Activated CD4-positive, alpha-beta T cell treated with anti-CD3 and anti-CD28 coated beads, Interleukin-2, amount 10 ng/mL, durations not matched to agents 7 days and 5 days (primary cell): ENCODE data around the gene FLNB. TPM values are rescaled to one million over a fixed set of nuclear protein-coding genes. Genes with fewer than 3 reads are reported as not detected.

ENCODE experiments used
- total RNA-seq, 2 experiments: library from RNA; stranded (reverse); gene quantifications; one replicate each; pipeline ENCODE4 v1.2.3, GENCODE V29; 2021

The FLNB gene
- total RNA-seq, 2 experiments from 2014 or later = 27.2 to 28.1 TPM

Other genes starting within 250 kb of the FLNB start
- gene DNASE1L3, start 202.6 kb downstream of the FLNB start, total RNA-seq = not detected
- 1 to 10 TPM; 4.1 to 5.0 TPM for gene ABHD6, start 229.4 kb downstream of the FLNB start, total RNA-seq